Activated naive CD4-positive, alpha-beta T cell treated with anti-CD3 and anti-CD28 coated beads for 36 hours (primary cell): Measurements from ENCODE around the gene KIF5C. TPM values are rescaled to one million over a fixed set of nuclear protein-coding genes. Genes with fewer than 3 reads are reported as not detected.
"Not testable (repeated sequence)": the region's sequence is repeated elsewhere in the genome, so short reads cannot be mapped to it uniquely, and the experiment has no call there.

Source experiments
- CTCF ChIA-PET: fragments of 350-600 bp; sonication (Branson Sonifier 250); formaldehyde crosslinking; loops from one replicate; lab custom pipeline; 2021; ENCODE audit warnings: antibody characterized with exemption; lab: Charles Lee
- DNase-seq: peaks from one replicate; pipeline ENCODE4 v3.0.0-alpha.2; 2020
- H3K27ac Mint-ChIP-seq: one replicate; pipeline ENCODE4 v1.8.0; 2021; ENCODE audit warnings: mild to moderate bottlenecking, mixed read lengths
- H3K27me3 Mint-ChIP-seq: one replicate; pipeline ENCODE4 v1.8.0; 2021; ENCODE audit warnings: low read depth, mixed read lengths
- H3K36me3 Mint-ChIP-seq: one replicate; pipeline ENCODE4 v1.8.0; 2021; ENCODE audit warnings: low read depth, mixed read lengths
- H3K4me1 Mint-ChIP-seq: one replicate; pipeline ENCODE4 v1.8.0; 2021; ENCODE audit warnings: low read depth, mixed read lengths
- H3K4me3 Mint-ChIP-seq: one replicate; pipeline ENCODE4 v1.8.0; 2021; ENCODE audit warnings: mild to moderate bottlenecking, moderate library complexity, mixed read lengths
- H3K9me3 Mint-ChIP-seq: one replicate; pipeline ENCODE4 v1.8.0; 2021; ENCODE audit warnings: mixed read lengths
- intact Hi-C: fragments of 100-400 bp; cut with micrococcal nuclease; formaldehyde crosslinking; loops from one replicate; pipeline ENCODE4 v1.15.1; 2023
- total RNA-seq, 2 experiments: library from RNA; stranded (reverse); gene quantifications; one replicate each; pipeline ENCODE4 v1.2.3, GENCODE V29; 2021

The KIF5C gene
- total RNA-seq: 10 to 100 TPM; 18.6 to 24.5 TPM

- Mint-ChIP-seq H3K36me3 (peaks cover 3% of the 10 kb centered on the region), H3K9me3 (no peaks in the 10 kb centered on the region), H3K27ac (peak within 1 kb of the TSS; percentile 53), H3K27me3 (peaks cover 19% of the 10 kb centered on the region), H3K4me3 (peak within 1 kb of the TSS; percentile 88), H3K4me1 (peaks cover 13% of the 10 kb centered on the region)
- intact Hi-C loops: loop anchor here (1.0 to 10.0 kb wide), 9 partner anchors 42 to 1240 kb away; partner anchors contain the start of genes ACVR2A, MMADHC and ORC4
- peak; percentile 94 for DNase-seq
- CTCF ChIA-PET: no interaction called here
Measured at GRCh38 chr2:148874868-148875341, at the start of gene KIF5C. KIF5C (plus strand) TSS chr2:148875227; CDS start chr2:148875618, 391 bp downstream.

DNA sequence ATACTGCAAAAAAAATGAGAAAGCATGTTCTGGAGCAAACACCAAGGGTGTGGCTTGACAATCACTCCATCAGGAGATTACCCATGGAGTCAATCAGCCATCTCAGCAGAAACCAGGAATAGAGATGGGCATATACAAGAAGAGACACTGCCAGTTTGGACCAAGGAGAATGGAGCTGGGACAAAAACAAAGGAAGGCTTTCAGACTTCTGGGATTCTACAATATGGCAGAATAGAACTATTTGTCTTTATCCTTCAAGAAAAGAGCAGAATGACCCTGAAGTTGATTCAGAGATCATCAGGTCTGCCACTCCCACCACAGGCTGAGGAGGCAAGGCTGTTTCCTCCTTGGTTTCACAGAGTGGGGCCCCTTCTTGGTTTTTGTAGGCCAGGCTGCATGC is 48.2 kb upstream of the KIF5C start:
- H3K27me3 Mint-ChIP-seq: peaks cover 2% of the 10 kb centered on the region
- no peak for DNase-seq

GRCh38 chr2:148828941-148829340 is 46.1 kb upstream of the KIF5C start:
- no peaks in the 10 kb centered on the region for H3K4me1 Mint-ChIP-seq
- peaks cover 1% of the 10 kb centered on the region for H3K27me3 Mint-ChIP-seq
- H3K4me3 Mint-ChIP-seq: no peak overlapping the region
- CTCF ChIA-PET: no interaction called here
- H3K36me3 Mint-ChIP-seq: no peaks in the 10 kb centered on the region
- intact Hi-C loops: no loop called here
- H3K9me3 Mint-ChIP-seq: no peaks in the 10 kb centered on the region
- H3K27ac Mint-ChIP-seq: no peak overlapping the region
- DNase-seq: no peak

More for the DNA sequence above, 48.2 kb upstream of the KIF5C start:
- intact Hi-C loops: no loop called here
- Mint-ChIP-seq H3K36me3 (no peaks in the 10 kb centered on the region), H3K4me1 (no peaks in the 10 kb centered on the region), H3K4me3 (no peak overlapping the region), H3K9me3 (no peaks in the 10 kb centered on the region), H3K27ac (no peak overlapping the region)
- CTCF ChIA-PET: no interaction called here

DNA sequence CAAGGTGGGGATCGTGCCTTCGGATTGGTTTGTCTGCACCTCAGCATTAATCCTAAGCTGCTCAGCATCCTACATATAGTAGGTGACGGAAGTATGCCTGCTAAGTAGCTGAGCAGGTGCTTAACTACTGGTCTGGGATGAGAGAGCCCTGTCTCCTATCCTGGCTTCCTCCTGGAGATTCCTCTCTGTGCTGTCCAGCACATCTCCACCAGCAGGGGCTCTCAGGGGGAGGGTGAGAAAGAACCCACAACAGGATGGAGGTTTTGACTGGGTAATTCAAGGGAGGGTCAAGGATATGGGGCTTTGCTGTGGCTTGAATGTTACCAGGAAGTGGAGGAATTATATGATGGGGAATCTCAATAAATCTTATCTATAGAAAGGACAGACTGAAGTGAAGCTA is 45.4 kb upstream of the KIF5C start:
- Mint-ChIP-seq H3K27me3 (no peaks in the 10 kb centered on the region), H3K27ac (no peak overlapping the region), H3K36me3 (no peaks in the 10 kb centered on the region), H3K4me3 (no peak overlapping the region), H3K4me1 (no peaks in the 10 kb centered on the region), H3K9me3 (no peaks in the 10 kb centered on the region)
- intact Hi-C loops: no loop called here
- CTCF ChIA-PET: no interaction called here
- DNase-seq: no peak

GRCh38 chr2:148832637-148833036 is 42.4 kb upstream of the KIF5C start:
- Mint-ChIP-seq H3K4me1 (no peaks in the 10 kb centered on the region), H3K36me3 (no peaks in the 10 kb centered on the region), H3K9me3 (no peaks in the 10 kb centered on the region), H3K27ac (no peak overlapping the region), H3K4me3 (no peak overlapping the region), H3K27me3 (peaks cover 2% of the 10 kb centered on the region)
- CTCF ChIA-PET: no interaction called here
- intact Hi-C loops: no loop called here
- DNase-seq: no peak

GRCh38 chr2:148842050-148842449 is 33.0 kb upstream of the KIF5C start:
- no peak overlapping the region for H3K4me3 Mint-ChIP-seq
- DNase-seq: no peak
- H3K4me1 Mint-ChIP-seq: no peaks in the 10 kb centered on the region
- peaks cover 6% of the 10 kb centered on the region for H3K27me3 Mint-ChIP-seq
- no peak overlapping the region for H3K27ac Mint-ChIP-seq
- intact Hi-C loops: no loop called here
- no peaks in the 10 kb centered on the region for H3K36me3 Mint-ChIP-seq
- H3K9me3 Mint-ChIP-seq: peaks cover 10% of the 10 kb centered on the region
- CTCF ChIA-PET: no interaction called here

DNA sequence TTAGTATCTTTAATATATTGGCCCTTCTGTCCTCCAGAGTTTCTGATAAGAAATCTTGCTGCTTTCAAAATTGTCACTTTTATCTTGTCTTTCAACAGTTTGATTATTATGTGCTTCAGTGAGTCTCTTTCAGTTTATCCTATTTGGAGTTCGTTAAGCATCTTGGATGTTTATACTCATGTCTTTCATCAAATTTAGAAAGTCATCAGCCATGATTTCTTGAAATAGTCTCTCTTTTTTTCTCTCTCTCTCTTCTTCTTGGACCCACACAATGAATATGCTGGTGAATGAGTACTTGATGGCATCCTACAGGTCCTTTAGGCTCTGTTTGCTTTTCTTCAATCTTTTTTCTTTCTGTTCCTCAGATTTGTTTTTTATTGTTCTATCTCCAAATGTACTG is 26.9 kb upstream of the KIF5C start:
- no peak for DNase-seq
- CTCF ChIA-PET: interaction anchor here (0.6 kb wide), 1 partner anchor 13 kb away, joined by 5 read pairs; no protein-coding TSS in a partner anchor
- Mint-ChIP-seq H3K36me3 (peaks cover 1% of the 10 kb centered on the region), H3K9me3 (peaks cover 11% of the 10 kb centered on the region), H3K4me1 (no peaks in the 10 kb centered on the region), H3K4me3 (no peak overlapping the region), H3K27me3 (peaks cover 18% of the 10 kb centered on the region), H3K27ac (no peak overlapping the region)
- intact Hi-C loops: no loop called here

- Mint-ChIP-seq H3K9me3 (peaks cover 4% of the 10 kb centered on the region), H3K27me3 (peaks cover 15% of the 10 kb centered on the region), H3K27ac (no peak overlapping the region), H3K36me3 (no peaks in the 10 kb centered on the region), H3K4me3 (no peak overlapping the region), H3K4me1 (no peaks in the 10 kb centered on the region)
- no peak for DNase-seq
- CTCF ChIA-PET: no interaction called here
- intact Hi-C loops: no loop called here
Measured at GRCh38 chr2:148853458-148853857, 21.6 kb upstream of the KIF5C start.

DNA sequence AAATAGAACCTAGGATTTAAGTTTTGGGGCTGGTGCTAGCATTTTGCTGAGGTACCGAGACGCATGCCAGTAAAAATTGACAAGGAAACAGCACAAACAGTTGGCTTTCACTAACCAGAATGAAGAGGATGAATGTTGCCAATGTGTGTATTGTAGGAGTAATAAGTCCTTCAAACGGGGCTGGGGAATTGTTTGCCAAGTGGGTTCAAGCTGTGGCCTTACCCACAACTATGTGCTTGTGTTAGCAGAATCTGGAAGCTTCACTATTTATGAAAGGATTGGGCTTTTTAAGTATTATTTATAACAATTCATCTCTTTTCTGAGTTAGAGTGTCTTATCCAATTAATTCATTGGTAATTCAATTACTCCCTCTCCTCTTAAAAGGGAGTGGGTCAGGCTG is 15.0 kb upstream of the KIF5C start:
- Mint-ChIP-seq H3K4me3 (no peak overlapping the region), H3K36me3 (no peaks in the 10 kb centered on the region), H3K27me3 (peaks cover 11% of the 10 kb centered on the region), H3K4me1 (no peaks in the 10 kb centered on the region), H3K9me3 (no peaks in the 10 kb centered on the region), H3K27ac (no peak overlapping the region)
- DNase-seq: no peak
- CTCF ChIA-PET: no interaction called here
- intact Hi-C loops: no loop called here

GRCh38 chr2:148861367-148861766 is 13.7 kb upstream of the KIF5C start:
- no peak overlapping the region for H3K4me3 Mint-ChIP-seq
- H3K27ac Mint-ChIP-seq: no peak overlapping the region
- no peaks in the 10 kb centered on the region for H3K9me3 Mint-ChIP-seq
- CTCF ChIA-PET: no interaction called here
- H3K36me3 Mint-ChIP-seq: no peaks in the 10 kb centered on the region
- peaks cover 11% of the 10 kb centered on the region for H3K27me3 Mint-ChIP-seq
- no peaks in the 10 kb centered on the region for H3K4me1 Mint-ChIP-seq
- DNase-seq: no peak
- intact Hi-C loops: no loop called here

GRCh38 chr2:148862478-148862877 is 12.5 kb upstream of the KIF5C start:
- H3K36me3 Mint-ChIP-seq, DNase-seq, CTCF ChIA-PET, H3K9me3 Mint-ChIP-seq, H3K27ac Mint-ChIP-seq, H3K4me1 Mint-ChIP-seq, H3K4me3 Mint-ChIP-seq, intact Hi-C loops: not testable (repeated sequence)
- H3K27me3 Mint-ChIP-seq: peaks cover 12% of the 10 kb centered on the region

DNA sequence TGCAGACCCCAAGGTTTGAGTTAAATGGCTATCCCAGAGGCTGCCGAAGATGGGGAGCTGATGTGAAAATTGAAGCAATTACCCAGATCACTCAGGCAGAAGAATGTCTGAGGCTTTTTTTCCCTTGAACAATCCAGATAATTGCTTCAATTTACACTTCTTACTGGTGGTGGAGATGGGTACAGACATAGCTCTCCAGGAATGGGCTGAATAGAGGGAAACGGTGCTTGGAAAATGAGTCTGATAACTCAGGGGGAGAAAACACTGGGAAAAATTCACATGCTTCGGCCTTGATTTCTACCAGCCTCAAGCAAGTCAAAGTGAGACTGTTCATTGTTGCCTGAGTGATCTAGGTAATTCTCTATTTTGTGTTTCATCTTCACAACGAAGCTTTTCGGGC is 9.5 kb upstream of the KIF5C start:
- Mint-ChIP-seq H3K27me3 (peaks cover 26% of the 10 kb centered on the region), H3K36me3 (no peaks in the 10 kb centered on the region), H3K4me1 (peaks cover 4% of the 10 kb centered on the region), H3K4me3 (no peak overlapping the region), H3K9me3 (no peaks in the 10 kb centered on the region), H3K27ac (no peak overlapping the region)
- intact Hi-C loops: no loop called here
- no peak for DNase-seq
- CTCF ChIA-PET: no interaction called here

- Mint-ChIP-seq H3K4me1 (peaks cover 4% of the 10 kb centered on the region), H3K27ac (no peak overlapping the region), H3K27me3 (peaks cover 24% of the 10 kb centered on the region), H3K9me3 (no peaks in the 10 kb centered on the region), H3K4me3 (no peak overlapping the region), H3K36me3 (no peaks in the 10 kb centered on the region)
- no peak for DNase-seq
- CTCF ChIA-PET: no interaction called here
- intact Hi-C loops: no loop called here
Measured at GRCh38 chr2:148866091-148866490, 8.9 kb upstream of the KIF5C start.
